Skin epidermis (tissue), 12 donors: ENCODE data around the gene LGR4.
A peak's percentile ranks its signal among the peaks of the same experiment; 100 is the strongest.
"Not testable (repeated sequence)": the region's sequence is repeated elsewhere in the genome, so short reads cannot be mapped to it uniquely, and the experiment has no call there.

Experiments
- H3K27ac ChIP-seq, 21 experiments: fragments of 200-600 bp; sonication (generic) in 11 of 21; one replicate each; pipeline ENCODE4 v1.5.0; 2020; ENCODE audit warnings: mild to moderate bottlenecking in 3 of 21, inconsistent platforms in 2 of 21, moderate library complexity in 2 of 21
- H3K4me3 ChIP-seq, 7 experiments: fragments of 200-600 bp; sonication (generic) in 2 of 7; one replicate each; pipeline ENCODE4 v1.5.0; 2020; ENCODE audit warnings: inconsistent platforms in 2 of 7, mild to moderate bottlenecking in 2 of 7, moderate library complexity in 1 of 7

The LGR4 gene

GRCh38 chr11:27464289-27464696, 8.3 kb downstream of the LGR4 start:
- Histone ChIP-seq H3K27ac (peak overlapping the region in 14 of 21 experiments; percentile 8 to 74 (median 50)), H3K4me3 (no peak overlapping the region)

GRCh38 chr11:27462543-27462942, 10.0 kb downstream of the LGR4 start:
- Histone ChIP-seq H3K27ac (no peak overlapping the region), H3K4me3 (no peak overlapping the region)

- Histone ChIP-seq H3K4me3 (no peak overlapping the region), H3K27ac (peak overlapping the region in 1 of 21 experiments; percentile 19)
Observed at GRCh38 chr11:27460158-27460978, 12.2 kb downstream of the LGR4 start.

- Histone ChIP-seq H3K4me3 (no peak overlapping the region), H3K27ac (no peak overlapping the region)
Observed at GRCh38 chr11:27459191-27459590, 13.4 kb downstream of the LGR4 start.

GRCh38 chr11:27458182-27458581, 14.4 kb downstream of the LGR4 start:
- Histone ChIP-seq H3K4me3 (no peak overlapping the region), H3K27ac (no peak overlapping the region)

- H3K4me3 ChIP-seq: no peak overlapping the region
- peak overlapping the region in 2 of 21 experiments; percentile 24 to 46 for H3K27ac ChIP-seq
Observed at GRCh38 chr11:27456795-27457329, 15.7 kb downstream of the LGR4 start.

GRCh38 chr11:27456140-27456794, 16.3 kb downstream of the LGR4 start:
- Histone ChIP-seq H3K27ac (peak overlapping the region in 2 of 21 experiments; percentile 24 to 46), H3K4me3 (no peak overlapping the region)

- peak overlapping the region in 1 of 21 experiments; percentile 46 for H3K27ac ChIP-seq
- H3K4me3 ChIP-seq: no peak overlapping the region
Observed at GRCh38 chr11:27455667-27456066, 16.9 kb downstream of the LGR4 start.

GRCh38 chr11:27453701-27454100, 18.9 kb downstream of the LGR4 start:
- Histone ChIP-seq H3K4me3 (no peak overlapping the region), H3K27ac (no peak overlapping the region)

GRCh38 chr11:27452147-27452546, 20.4 kb downstream of the LGR4 start:
- no peak overlapping the region for H3K4me3 ChIP-seq
- peak overlapping the region in 4 of 21 experiments; percentile 8 to 43 (median 18) for H3K27ac ChIP-seq

GRCh38 chr11:27451244-27451965, 21.2 kb downstream of the LGR4 start:
- H3K4me3 ChIP-seq: no peak overlapping the region
- H3K27ac ChIP-seq: peak overlapping the region in 4 of 21 experiments; percentile 8 to 43 (median 20)

- not testable (repeated sequence) for H3K4me3 ChIP-seq, H3K27ac ChIP-seq
Observed at GRCh38 chr11:27448184-27448540, 24.4 kb downstream of the LGR4 start.

- no peak overlapping the region for H3K4me3 ChIP-seq
- no peak overlapping the region for H3K27ac ChIP-seq
Observed at GRCh38 chr11:27447288-27448183, 25.1 kb downstream of the LGR4 start.

- no peak overlapping the region for H3K27ac ChIP-seq
- H3K4me3 ChIP-seq: no peak overlapping the region
Observed at GRCh38 chr11:27445625-27446024, 27.0 kb downstream of the LGR4 start.

GRCh38 chr11:27444801-27445215, 27.8 kb downstream of the LGR4 start:
- peak overlapping the region in 1 of 21 experiments; percentile 17 for H3K27ac ChIP-seq

GRCh38 chr11:27443746-27444507, 28.7 kb downstream of the LGR4 start:
- H3K27ac ChIP-seq: peak overlapping the region in 3 of 21 experiments; percentile 0 to 35 (median 17)

More at GRCh38 chr11:27444801-27445215, 27.8 kb downstream of the LGR4 start:
- H3K4me3 ChIP-seq: no peak overlapping the region

GRCh38 chr11:27443227-27443626, 29.4 kb downstream of the LGR4 start:
- H3K4me3 ChIP-seq: no peak overlapping the region
- peak overlapping the region in 1 of 21 experiments; percentile 0 for H3K27ac ChIP-seq

More at GRCh38 chr11:27443746-27444507, 28.7 kb downstream of the LGR4 start:
- H3K4me3 ChIP-seq: no peak overlapping the region

GRCh38 chr11:27440090-27440489, 32.5 kb downstream of the LGR4 start:
- Histone ChIP-seq H3K4me3 (no peak overlapping the region), H3K27ac (no peak overlapping the region)
